ENCODE measurements around the gene KCNT2. TPM values are rescaled to one million over a fixed set of nuclear protein-coding genes. Genes with fewer than 3 reads are reported as not detected.

KCNT2 gene
- total and polyA plus RNA-seq, 4 donors = 0.84 to 18.7 (median 2.0) TPM

GRCh38 chr1:196466166-196466565, 142.1 kb downstream of the KCNT2 start:
- DNase-seq (peak in 1 of 3 donors; percentile 12), ATAC-seq (ENCODE audit: insufficient read depth, low FRiP score) (no peak)
- H3K4me3 ChIP-seq = no peak overlapping the region
- 67 to 76% methylated on average over 2 of the region's 2 CpGs for WGBS, 2 donors
- peaks cover 0 to 20% (median 0%) of the 10 kb centered on the region in 5 donors for H3K4me1 ChIP-seq (ENCODE audit: control insufficient read depth in 5 of 5, insufficient read depth in 5 of 5, low read length in 5 of 5)
- TF ChIP-seq, protein P1, sequence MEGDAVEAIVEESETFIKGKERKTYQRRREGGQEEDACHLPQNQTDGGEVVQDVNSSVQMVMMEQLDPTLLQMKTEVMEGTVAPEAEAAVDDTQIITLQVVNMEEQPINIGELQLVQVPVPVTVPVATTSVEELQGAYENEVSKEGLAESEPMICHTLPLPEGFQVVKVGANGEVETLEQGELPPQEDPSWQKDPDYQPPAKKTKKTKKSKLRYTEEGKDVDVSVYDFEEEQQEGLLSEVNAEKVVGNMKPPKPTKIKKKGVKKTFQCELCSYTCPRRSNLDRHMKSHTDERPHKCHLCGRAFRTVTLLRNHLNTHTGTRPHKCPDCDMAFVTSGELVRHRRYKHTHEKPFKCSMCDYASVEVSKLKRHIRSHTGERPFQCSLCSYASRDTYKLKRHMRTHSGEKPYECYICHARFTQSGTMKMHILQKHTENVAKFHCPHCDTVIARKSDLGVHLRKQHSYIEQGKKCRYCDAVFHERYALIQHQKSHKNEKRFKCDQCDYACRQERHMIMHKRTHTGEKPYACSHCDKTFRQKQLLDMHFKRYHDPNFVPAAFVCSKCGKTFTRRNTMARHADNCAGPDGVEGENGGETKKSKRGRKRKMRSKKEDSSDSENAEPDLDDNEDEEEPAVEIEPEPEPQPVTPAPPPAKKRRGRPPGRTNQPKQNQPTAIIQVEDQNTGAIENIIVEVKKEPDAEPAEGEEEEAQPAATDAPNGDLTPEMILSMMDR (IDR thresholded peaks at IDR 0.05; ENCODE audit: control extremely low read depth, extremely low read depth) = no peak
- no peak overlapping the region for H3K9ac ChIP-seq (ENCODE audit: insufficient read depth in 1 of 2, low read length in 2 of 2)
- H3K27me3 ChIP-seq (ENCODE audit: control insufficient read depth in 3 of 3, insufficient read depth in 3 of 3, low read length in 2 of 3) = no peaks in the 10 kb centered on the region
- no peaks in the 10 kb centered on the region for H3K36me3 ChIP-seq (ENCODE audit: control insufficient read depth in 4 of 4, insufficient read depth in 4 of 4, low read length in 4 of 4)
- H3K9me3 ChIP-seq (ENCODE audit: control insufficient read depth in 4 of 4, insufficient read depth in 3 of 4, low read length in 3 of 4) = no peaks in the 10 kb centered on the region
- H3K27ac ChIP-seq (ENCODE audit: low read depth in 1 of 2, low read length in 1 of 2) = no peak overlapping the region

GRCh38 chr1:196464480-196464941, 143.7 kb downstream of the KCNT2 start:
- H3K36me3 ChIP-seq (ENCODE audit: control insufficient read depth in 4 of 4, insufficient read depth in 4 of 4, low read length in 4 of 4) = no peaks in the 10 kb centered on the region
- 80 to 82% methylated on average over 1 of the region's 1 CpG for WGBS, 2 donors
- no peak overlapping the region for H3K4me3 ChIP-seq
- ATAC-seq (ENCODE audit: insufficient read depth, low FRiP score) = no peak
- no peak overlapping the region for H3K9ac ChIP-seq (ENCODE audit: insufficient read depth in 1 of 2, low read length in 2 of 2)
- TF ChIP-seq, protein P1 (IDR thresholded peaks at IDR 0.05; ENCODE audit: control extremely low read depth, extremely low read depth) = no peak
- peak; percentile 70 to 89 (median 85) for DNase-seq
- peaks cover 0 to 20% (median 0%) of the 10 kb centered on the region in 5 donors for H3K4me1 ChIP-seq (ENCODE audit: control insufficient read depth in 5 of 5, insufficient read depth in 5 of 5, low read length in 5 of 5)
- H3K27me3 ChIP-seq (ENCODE audit: control insufficient read depth in 3 of 3, insufficient read depth in 3 of 3, low read length in 2 of 3) = no peaks in the 10 kb centered on the region
- no peak overlapping the region for H3K27ac ChIP-seq (ENCODE audit: low read depth in 1 of 2, low read length in 1 of 2)
- no peaks in the 10 kb centered on the region for H3K9me3 ChIP-seq (ENCODE audit: control insufficient read depth in 4 of 4, insufficient read depth in 3 of 4, low read length in 3 of 4)

- no peak overlapping the region for H3K9ac ChIP-seq (ENCODE audit: insufficient read depth in 1 of 2, low read length in 2 of 2)
- DNase-seq (no peak), ATAC-seq (ENCODE audit: insufficient read depth, low FRiP score) (no peak)
- no peaks in the 10 kb centered on the region for H3K27me3 ChIP-seq (ENCODE audit: control insufficient read depth in 3 of 3, insufficient read depth in 3 of 3, low read length in 2 of 3)
- 93 to 94% methylated on average over 2 of the region's 2 CpGs for WGBS, 2 donors
- TF ChIP-seq, protein P1 (IDR thresholded peaks at IDR 0.05; ENCODE audit: control extremely low read depth, extremely low read depth) = no peak
- no peak overlapping the region for H3K27ac ChIP-seq (ENCODE audit: low read depth in 1 of 2, low read length in 1 of 2)
- H3K4me3 ChIP-seq = no peak overlapping the region
- H3K4me1 ChIP-seq (ENCODE audit: control insufficient read depth in 5 of 5, insufficient read depth in 5 of 5, low read length in 5 of 5) = peaks cover 0 to 15% (median 0%) of the 10 kb centered on the region in 5 donors
- H3K9me3 ChIP-seq (ENCODE audit: control insufficient read depth in 4 of 4, insufficient read depth in 3 of 4, low read length in 3 of 4) = no peaks in the 10 kb centered on the region
- no peaks in the 10 kb centered on the region for H3K36me3 ChIP-seq (ENCODE audit: control insufficient read depth in 4 of 4, insufficient read depth in 4 of 4, low read length in 4 of 4)
Observed at GRCh38 chr1:196462086-196462485, 146.2 kb downstream of the KCNT2 start.

DNA sequence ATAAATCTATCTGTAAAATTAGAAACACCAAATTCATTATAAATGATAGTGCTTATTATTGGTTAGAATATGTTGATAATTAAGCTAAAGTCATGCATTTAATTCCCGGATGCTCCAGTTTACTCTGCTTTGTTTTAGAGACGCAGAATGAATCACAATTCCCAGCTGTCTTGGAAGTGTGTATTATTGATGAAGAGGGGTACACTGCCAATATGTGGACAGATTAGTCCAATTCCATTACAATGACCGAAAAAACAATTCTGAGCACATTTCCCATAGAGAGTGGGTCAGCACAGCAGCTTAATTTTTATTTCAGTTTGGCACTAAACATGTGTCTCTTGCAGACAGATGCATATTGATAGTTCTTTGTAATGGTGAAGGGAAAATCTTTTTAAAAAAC, 146.7 kb downstream of the KCNT2 start:
- no peaks in the 10 kb centered on the region for H3K36me3 ChIP-seq (ENCODE audit: control insufficient read depth in 4 of 4, insufficient read depth in 4 of 4, low read length in 4 of 4)
- no peak overlapping the region for H3K4me3 ChIP-seq
- ATAC-seq (ENCODE audit: insufficient read depth, low FRiP score) (no peak), DNase-seq (no peak)
- peaks cover 0 to 15% (median 0%) of the 10 kb centered on the region in 5 donors for H3K4me1 ChIP-seq (ENCODE audit: control insufficient read depth in 5 of 5, insufficient read depth in 5 of 5, low read length in 5 of 5)
- H3K27ac ChIP-seq (ENCODE audit: low read depth in 1 of 2, low read length in 1 of 2) = no peak overlapping the region
- 73 to 80% methylated on average over 3 of the region's 3 CpGs for WGBS, 2 donors
- no peak overlapping the region for H3K9ac ChIP-seq (ENCODE audit: insufficient read depth in 1 of 2, low read length in 2 of 2)
- TF ChIP-seq, protein P1 (IDR thresholded peaks at IDR 0.05; ENCODE audit: control extremely low read depth, extremely low read depth) = no peak
- no peaks in the 10 kb centered on the region for H3K27me3 ChIP-seq (ENCODE audit: control insufficient read depth in 3 of 3, insufficient read depth in 3 of 3, low read length in 2 of 3)
- no peaks in the 10 kb centered on the region for H3K9me3 ChIP-seq (ENCODE audit: control insufficient read depth in 4 of 4, insufficient read depth in 3 of 4, low read length in 3 of 4)
